Epithelial cell of alveolus of lung (primary cell): ENCODE results near the gene EOMES. TPM values are rescaled to one million over a fixed set of nuclear protein-coding genes. Genes with fewer than 3 reads are reported as not detected.

Source experiments
- total RNA-seq: library from RNA; depleted of rRNA; stranded (reverse); fragments of >200 nt; gene quantifications from 2 replicates; pipeline ENCODE4 v1.2.1, GENCODE V29; 2015

The EOMES gene
- not detected in 2 replicates for total RNA-seq

GRCh38 chr3:27721717-27722564 is at the start of gene EOMES:
Gene EOMES, minus strand, starts transcription at chr3:27722323. Its CDS starts 29 bp downstream, at chr3:27722294.

Other genes starting within 250 kb of the EOMES start
- 14.9 and 26.6 TPM in 2 replicates for gene SLC4A7, start 237.9 kb downstream of the EOMES start, total RNA-seq